ENCODE measurements around the gene RBM38.

RBM38 gene

GRCh38 chr20:57399587-57400155 lies 8.5 kb downstream of the RBM38 start:
- Mint-ChIP-seq H3K27me3 (no peaks in the 10 kb centered on the region), H3K4me3 (peak overlapping the region; percentile 82 to 83), H3K9me3 (no peaks in the 10 kb centered on the region), H3K36me3 (peaks cover 56 to 67% of the 10 kb centered on the region in 2 donors), H3K4me1 (peaks cover 64 to 98% of the 10 kb centered on the region in 2 donors), H3K27ac (peak overlapping the region; percentile 94)
- peak; percentile 12 to 22 for ATAC-seq (replicated peaks)
- peak; percentile 66 for DNase-seq

DNA sequence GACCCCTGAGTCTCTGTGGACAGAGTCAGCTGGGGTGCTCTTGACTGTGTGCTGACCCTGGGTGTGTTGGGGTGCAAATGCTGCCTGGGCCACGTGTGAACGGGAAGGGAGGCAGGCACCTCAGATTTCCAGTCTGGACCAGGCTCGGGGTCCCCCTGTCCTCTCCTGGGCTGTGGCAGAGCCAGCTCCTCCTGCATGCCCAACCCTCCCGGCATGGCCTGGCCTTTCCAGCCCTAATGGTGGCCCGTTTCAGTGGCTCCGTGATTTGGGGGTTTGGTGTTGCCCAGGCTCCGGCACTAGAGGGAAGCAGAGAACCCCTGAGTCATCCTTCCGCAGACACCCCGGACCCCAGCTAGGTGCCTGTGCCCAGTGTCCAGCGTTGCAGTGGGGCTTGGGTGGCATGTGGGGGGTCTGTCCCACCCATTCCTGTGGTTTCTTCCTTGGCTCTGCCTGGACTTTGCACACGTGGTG lies 9.1 kb downstream of the RBM38 start:
- DNase-seq (no peak), ATAC-seq (replicated peaks) (no peak)
- Mint-ChIP-seq H3K4me3 (peak overlapping the region; percentile 82 to 83), H3K4me1 (peaks cover 61 to 97% of the 10 kb centered on the region in 2 donors), H3K36me3 (peaks cover 55 to 67% of the 10 kb centered on the region in 2 donors), H3K27me3 (no peaks in the 10 kb centered on the region), H3K27ac (peak overlapping the region; percentile 94), H3K9me3 (no peaks in the 10 kb centered on the region)

- H3K27ac Mint-ChIP-seq, result peak overlapping the region; percentile 94
- DNase-seq (peak; percentile 87), ATAC-seq (replicated peaks) (peak; percentile 74 to 75)
- H3K36me3 Mint-ChIP-seq, result peaks cover 53 to 63% of the 10 kb centered on the region in 2 donors
- peaks cover 58 to 90% of the 10 kb centered on the region in 2 donors for H3K4me1 Mint-ChIP-seq
- peak overlapping the region; percentile 82 to 83 for H3K4me3 Mint-ChIP-seq
- no peaks in the 10 kb centered on the region for H3K27me3 Mint-ChIP-seq
- H3K9me3 Mint-ChIP-seq, result no peaks in the 10 kb centered on the region
Measured at GRCh38 chr20:57400821-57401564, 9.8 kb downstream of the RBM38 start.

DNA sequence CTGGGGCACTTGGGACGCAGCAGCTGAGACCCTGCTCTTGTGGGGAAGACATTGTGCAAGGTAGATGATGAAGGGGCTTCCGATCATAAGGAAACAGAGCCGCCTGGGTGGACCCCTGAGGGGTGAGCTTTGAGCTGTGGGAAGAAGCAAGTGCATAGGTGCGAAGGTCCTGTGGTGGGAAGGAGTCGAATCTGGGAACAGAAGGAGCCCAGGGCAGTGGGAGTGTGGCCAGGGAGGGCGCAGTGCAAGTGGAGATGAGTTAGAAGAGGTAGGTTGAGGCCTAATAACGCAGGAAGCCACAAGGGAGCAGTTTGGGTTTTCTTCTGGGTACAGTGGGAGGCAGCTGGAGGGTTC lies 10.3 kb downstream of the RBM38 start:
- DNase-seq (no peak), ATAC-seq (replicated peaks) (no peak)
- Mint-ChIP-seq H3K36me3 (peaks cover 49 to 59% of the 10 kb centered on the region in 2 donors), H3K9me3 (no peaks in the 10 kb centered on the region), H3K4me3 (peak overlapping the region; percentile 82 to 83), H3K27me3 (no peaks in the 10 kb centered on the region), H3K4me1 (peaks cover 57 to 85% of the 10 kb centered on the region in 2 donors), H3K27ac (peak overlapping the region; percentile 94)

GRCh38 chr20:57402206-57403125 lies 11.3 kb downstream of the RBM38 start:
- peaks cover 49 to 59% of the 10 kb centered on the region in 2 donors for H3K36me3 Mint-ChIP-seq
- ATAC-seq (replicated peaks) (no peak), DNase-seq (no peak)
- H3K27me3 Mint-ChIP-seq, result no peaks in the 10 kb centered on the region
- H3K9me3 Mint-ChIP-seq, result no peaks in the 10 kb centered on the region
- peak overlapping the region in 1 of 2 donors; percentile 83 for H3K4me3 Mint-ChIP-seq
- peak overlapping the region; percentile 67 for H3K27ac Mint-ChIP-seq
- H3K4me1 Mint-ChIP-seq, result peaks cover 56 to 75% of the 10 kb centered on the region in 2 donors

DNA sequence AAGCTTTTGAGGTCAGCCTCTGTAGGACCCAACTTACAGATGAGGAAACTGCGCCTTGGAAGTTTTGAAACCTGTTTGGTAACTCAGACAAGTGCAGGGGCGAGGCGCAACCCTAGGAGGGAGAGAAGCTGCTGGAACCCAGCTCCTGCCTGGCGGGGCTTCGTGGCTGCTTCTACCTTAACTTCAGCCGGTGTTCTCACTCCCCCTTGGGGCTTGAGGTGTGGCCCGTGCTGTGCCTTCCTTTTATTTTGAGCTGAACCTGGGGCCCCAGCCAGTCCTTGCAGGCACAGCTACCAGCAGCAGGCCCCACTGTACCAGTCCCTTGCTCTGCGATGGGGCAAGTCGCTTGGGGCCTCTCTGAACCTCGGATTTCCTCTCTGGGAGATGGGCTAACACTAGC lies 12.0 kb downstream of the RBM38 start:
- ATAC-seq (replicated peaks) (no peak), DNase-seq (no peak)
- Mint-ChIP-seq H3K36me3 (peaks cover 52 to 61% of the 10 kb centered on the region in 2 donors), H3K4me1 (peaks cover 54 to 74% of the 10 kb centered on the region in 2 donors), H3K9me3 (no peaks in the 10 kb centered on the region), H3K27ac (peak overlapping the region; percentile 67), H3K27me3 (no peaks in the 10 kb centered on the region), H3K4me3 (no peak overlapping the region)

DNA sequence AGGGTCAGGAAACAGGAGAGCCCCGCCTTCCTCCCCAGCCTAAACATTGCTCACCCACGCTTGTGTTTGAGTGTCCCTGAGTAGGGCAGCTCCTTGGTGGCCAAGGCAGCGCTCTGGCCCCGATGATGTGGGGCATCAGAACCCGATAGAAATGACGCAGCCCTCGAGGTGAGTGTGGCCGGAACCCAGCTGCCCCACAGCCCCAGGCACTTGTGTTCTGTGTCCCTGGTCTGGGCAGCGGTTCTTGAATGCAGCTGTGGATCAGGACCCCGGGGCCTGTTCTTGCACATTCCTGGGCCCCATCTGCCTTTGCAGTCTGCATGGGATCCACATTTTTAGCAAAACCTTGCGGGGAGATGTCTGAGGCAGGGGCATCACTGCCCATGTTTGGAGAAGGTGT lies 12.8 kb downstream of the RBM38 start:
- Mint-ChIP-seq H3K27me3 (no peaks in the 10 kb centered on the region), H3K9me3 (no peaks in the 10 kb centered on the region), H3K27ac (no peak overlapping the region), H3K36me3 (peaks cover 54 to 63% of the 10 kb centered on the region in 2 donors), H3K4me3 (no peak overlapping the region), H3K4me1 (peaks cover 50 to 74% of the 10 kb centered on the region in 2 donors)
- DNase-seq (no peak), ATAC-seq (replicated peaks) (no peak)

- no peaks in the 10 kb centered on the region for H3K27me3 Mint-ChIP-seq
- peaks cover 45 to 74% of the 10 kb centered on the region in 2 donors for H3K4me1 Mint-ChIP-seq
- ATAC-seq (replicated peaks) (no peak), DNase-seq (no peak)
- H3K27ac Mint-ChIP-seq, result no peak overlapping the region
- H3K36me3 Mint-ChIP-seq, result peaks cover 53 to 62% of the 10 kb centered on the region in 2 donors
- no peaks in the 10 kb centered on the region for H3K9me3 Mint-ChIP-seq
- peak overlapping the region in 1 of 2 donors; percentile 28 for H3K4me3 Mint-ChIP-seq
Measured at GRCh38 chr20:57404419-57405072, 13.3 kb downstream of the RBM38 start.

- Mint-ChIP-seq H3K27ac (peak overlapping the region; percentile 54), H3K27me3 (no peaks in the 10 kb centered on the region), H3K9me3 (no peaks in the 10 kb centered on the region), H3K4me1 (peaks cover 39 to 74% of the 10 kb centered on the region in 2 donors), H3K36me3 (peaks cover 56 to 68% of the 10 kb centered on the region in 2 donors), H3K4me3 (no peak overlapping the region)
- no peak for DNase-seq
- no peak for ATAC-seq (replicated peaks)
Measured at GRCh38 chr20:57405236-57406016, 14.2 kb downstream of the RBM38 start.

- H3K4me1 Mint-ChIP-seq, result peaks cover 31 to 63% of the 10 kb centered on the region in 2 donors
- H3K27ac Mint-ChIP-seq, result peak overlapping the region; percentile 48
- DNase-seq, result no peak
- no peak for ATAC-seq (replicated peaks)
- H3K36me3 Mint-ChIP-seq, result peaks cover 42 to 54% of the 10 kb centered on the region in 2 donors
- no peaks in the 10 kb centered on the region for H3K27me3 Mint-ChIP-seq
- H3K4me3 Mint-ChIP-seq, result no peak overlapping the region
- H3K9me3 Mint-ChIP-seq, result no peaks in the 10 kb centered on the region
Measured at GRCh38 chr20:57407541-57407956, 16.4 kb downstream of the RBM38 start.

DNA sequence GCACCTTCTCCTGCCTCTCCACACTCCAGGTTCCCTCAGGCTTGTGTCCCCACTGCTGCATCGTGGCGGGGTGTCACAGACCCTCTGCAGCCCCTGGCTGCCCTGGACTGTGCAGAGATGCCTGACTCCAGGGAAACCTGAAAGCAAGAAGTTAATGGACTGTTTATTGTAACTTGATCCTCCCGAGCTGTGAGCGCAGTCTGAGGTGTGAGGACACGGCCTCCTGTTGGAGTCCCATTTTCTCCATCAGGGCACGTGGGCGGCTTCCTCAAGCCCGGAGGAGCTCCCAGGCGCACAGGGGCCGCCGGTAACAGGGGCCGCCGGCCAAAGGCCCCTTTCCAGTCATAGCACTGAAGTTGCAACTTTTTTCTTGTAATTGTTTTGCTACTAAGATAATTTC lies 16.9 kb downstream of the RBM38 start:
- DNase-seq, result no peak
- Mint-ChIP-seq H3K36me3 (peaks cover 42 to 49% of the 10 kb centered on the region in 2 donors), H3K4me3 (no peak overlapping the region), H3K27me3 (no peaks in the 10 kb centered on the region), H3K4me1 (peaks cover 29 to 59% of the 10 kb centered on the region in 2 donors), H3K9me3 (no peaks in the 10 kb centered on the region), H3K27ac (peak overlapping the region; percentile 56)
- ATAC-seq (replicated peaks), result no peak

DNA sequence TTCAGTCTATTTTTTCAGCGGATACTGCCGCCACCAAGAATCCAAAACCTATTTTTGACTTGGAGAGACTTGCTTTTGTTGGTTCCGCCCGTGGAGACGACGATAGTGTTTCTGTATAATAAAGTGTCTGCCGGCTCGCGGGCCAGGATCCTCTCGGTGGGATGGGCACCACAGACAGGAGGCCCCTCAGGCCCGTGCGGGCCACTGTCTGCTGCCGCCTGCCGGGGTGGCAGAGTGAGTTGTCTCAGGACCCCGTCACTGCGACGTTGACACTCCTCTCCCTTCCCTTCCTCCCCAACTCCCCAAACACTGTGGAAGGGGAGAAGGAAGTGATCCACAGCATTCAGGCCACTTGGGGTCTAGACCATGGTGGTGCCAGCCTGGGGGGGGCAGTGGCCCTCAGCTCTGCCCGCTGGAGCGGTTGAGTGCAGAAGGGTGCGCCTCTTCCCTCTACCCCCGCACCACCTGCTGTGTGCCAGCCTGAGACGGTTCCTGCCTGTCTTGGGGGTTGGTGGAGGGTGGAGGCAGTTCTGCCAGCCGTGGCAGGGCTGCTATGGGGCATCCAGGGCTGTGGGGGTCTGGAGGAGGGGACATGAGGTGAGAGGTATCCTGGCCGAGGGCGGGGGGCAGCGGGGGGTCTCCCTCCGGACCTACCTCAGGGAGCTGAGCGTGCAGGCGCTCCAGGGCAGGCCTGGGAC lies 17.5 kb downstream of the RBM38 start:
- Mint-ChIP-seq H3K27me3 (no peaks in the 10 kb centered on the region), H3K4me1 (peaks cover 29 to 55% of the 10 kb centered on the region in 2 donors), H3K4me3 (no peak overlapping the region), H3K27ac (peak overlapping the region; percentile 80), H3K36me3 (peaks cover 41 to 49% of the 10 kb centered on the region in 2 donors), H3K9me3 (no peaks in the 10 kb centered on the region)
- ATAC-seq (replicated peaks), result no peak
- no peak for DNase-seq

GRCh38 chr20:57409316-57409671 lies 18.1 kb downstream of the RBM38 start:
- Mint-ChIP-seq H3K4me3 (no peak overlapping the region), H3K27me3 (no peaks in the 10 kb centered on the region), H3K9me3 (no peaks in the 10 kb centered on the region), H3K27ac (peak overlapping the region; percentile 31), H3K4me1 (peaks cover 30 to 49% of the 10 kb centered on the region in 2 donors), H3K36me3 (peaks cover 40 to 49% of the 10 kb centered on the region in 2 donors)
- ATAC-seq (replicated peaks) (no peak), DNase-seq (no peak)
